IMR-90 (cell line): ENCODE measurements around the gene DLD. TPM values are rescaled to one million over a fixed set of nuclear protein-coding genes. Genes with fewer than 3 reads are reported as not detected.
A peak's percentile ranks its signal among the peaks of the same experiment; 100 is the strongest.

Source experiments
- ATAC-seq: fragments of 200-7000 bp; cut with Tn5 transposase; 2 replicates; pipeline ENCODE4 v1.9.1; 2020; ENCODE audit warnings: low read depth, mild to moderate bottlenecking, moderate library complexity
- BruUV-seq: library from RNA; stranded (reverse); fragments of 400-500 nt; replicated peaks from 2 replicates; lab custom pipeline; 2021; lab: Mats Ljungman, UMichigan
- CTCF ChIA-PET: fragments of 300-600 bp; formaldehyde crosslinking; extraction: SDS; loops from one replicate; lab custom pipeline; 2021; ENCODE audit warnings: antibody characterized with exemption; lab: Yijun Ruan, JAX
- POLR2A ChIA-PET: fragments of 300-600 bp; sonication (Branson Sonifier 250); formaldehyde crosslinking; loops from one replicate; lab custom pipeline; 2022; ENCODE audit warnings: antibody characterized with exemption; ENCODE audit not compliant: unreplicated experiment; lab: Charles Lee
- DNase-seq: peaks from one replicate; pipeline ENCODE4 v3.0.0; 2013
- H2AFZ ChIP-seq: replicated peaks from 2 replicates; pipeline ENCODE3; 2013; ENCODE audit warnings: low read length, mild to moderate bottlenecking; ENCODE audit not compliant: poor library complexity
- H2AK5ac ChIP-seq: 2 replicates; pipeline ENCODE4 v1.6.1; 2013; ENCODE audit warnings: low read depth, low read length, inconsistent platforms
- H2AK9ac ChIP-seq: replicated peaks from 2 replicates; pipeline ENCODE3; 2013; ENCODE audit warnings: mild to moderate bottlenecking, low read depth, low read length, moderate library complexity; ENCODE audit not compliant: poor library complexity
- H2BK120ac ChIP-seq: 2 replicates; pipeline ENCODE4 v1.6.1; 2013; ENCODE audit warnings: low read depth, low read length, inconsistent platforms
- H2BK15ac ChIP-seq: 3 replicates; pipeline ENCODE4 v1.6.1; 2013; ENCODE audit warnings: low read depth, low read length, inconsistent platforms
- H2BK20ac ChIP-seq: 2 replicates; pipeline ENCODE4 v1.6.1; 2013; ENCODE audit warnings: low read depth, mild to moderate bottlenecking, inconsistent platforms, low read length, moderate library complexity
- H2BK5ac ChIP-seq: 2 replicates; pipeline ENCODE4 v1.6.1; 2013; ENCODE audit warnings: mild to moderate bottlenecking, low read depth, low read length, inconsistent platforms; ENCODE audit not compliant: poor library complexity, severe bottlenecking
- H3K14ac ChIP-seq: replicated peaks from 2 replicates; pipeline ENCODE4 v1.6.1; 2013; ENCODE audit warnings: low read depth, low read length, inconsistent platforms
- H3K18ac ChIP-seq: 2 replicates; pipeline ENCODE4 v1.6.1; 2013; ENCODE audit warnings: low read depth, low read length, control low read depth
- H3K23ac ChIP-seq: 2 replicates; pipeline ENCODE4 v1.6.1; 2013; ENCODE audit warnings: low read depth, low read length, inconsistent platforms
- H3K27ac ChIP-seq: 2 replicates; pipeline ENCODE4 v1.5.1; 2013; ENCODE audit warnings: mild to moderate bottlenecking, control low read depth, low read length; ENCODE audit not compliant: insufficient read depth
- H3K27me3 ChIP-seq: 2 replicates; pipeline ENCODE4 v1.6.1; 2013; ENCODE audit warnings: low read length; ENCODE audit not compliant: control insufficient read depth, insufficient read depth
- H3K36me3 ChIP-seq: 2 replicates; pipeline ENCODE4 v1.6.1; 2013; ENCODE audit warnings: low read length, mixed read lengths; ENCODE audit not compliant: control insufficient read depth, insufficient read depth
- H3K4ac ChIP-seq: 2 replicates; pipeline ENCODE4 v1.6.1; 2013; ENCODE audit warnings: low read depth, low read length, inconsistent platforms
- H3K4me1 ChIP-seq: 2 replicates; pipeline ENCODE4 v1.6.1; 2013; ENCODE audit warnings: low read length, mixed read lengths; ENCODE audit not compliant: control insufficient read depth, insufficient read depth
- H3K4me2 ChIP-seq: 2 replicates; pipeline ENCODE4 v1.6.1; 2013; ENCODE audit warnings: low read depth, mild to moderate bottlenecking, control low read depth, low read length, moderate library complexity
- H3K4me3 ChIP-seq: 2 replicates; pipeline ENCODE4 v1.5.1; 2013; ENCODE audit warnings: low read depth, mild to moderate bottlenecking, control low read depth, low read length, moderate library complexity; ENCODE audit not compliant: insufficient read depth
- H3K56ac ChIP-seq: 2 replicates; pipeline ENCODE4 v1.6.1; 2013; ENCODE audit warnings: low read length, inconsistent platforms; ENCODE audit not compliant: insufficient read depth; ENCODE audit errors: extremely low read depth
- H3K79me1 ChIP-seq, 2 experiments: 2 replicates each; pipeline ENCODE4 v1.6.1; 2013; ENCODE audit warnings: low read length in 2 of 2, inconsistent platforms in 1 of 2, low read depth in 1 of 2
- H3K9ac ChIP-seq: 2 replicates; pipeline ENCODE4 v1.6.1; 2013; ENCODE audit warnings: low read depth, low read length, control low read depth
- H3K9me1 ChIP-seq: 2 replicates; pipeline ENCODE4 v1.6.1; 2013; ENCODE audit warnings: low read length, inconsistent platforms; ENCODE audit not compliant: insufficient read depth
- H3K9me3 ChIP-seq: 2 replicates; pipeline ENCODE4 v1.6.1; 2013; ENCODE audit warnings: low read length; ENCODE audit not compliant: control insufficient read depth, insufficient read depth
- H4K20me1 ChIP-seq: 2 replicates; pipeline ENCODE4 v1.6.1; 2013; ENCODE audit warnings: low read length, inconsistent platforms; ENCODE audit not compliant: insufficient read depth
- H4K5ac ChIP-seq: 2 replicates; pipeline ENCODE4 v1.6.1; 2013; ENCODE audit warnings: mild to moderate bottlenecking, low read depth, low read length, control low read depth
- H4K8ac ChIP-seq, 2 experiments: 2 replicates each; pipeline ENCODE4 v1.6.1; 2013; ENCODE audit warnings: low read depth in 2 of 2, low read length in 2 of 2, control low read depth in 1 of 2, inconsistent platforms in 1 of 2
- H4K91ac ChIP-seq: 2 replicates; pipeline ENCODE4 v1.6.1; 2013; ENCODE audit warnings: low read depth, low read length, inconsistent platforms; ENCODE audit not compliant: insufficient read depth
- BHLHE40 ChIP-seq: fragments of 150-350 bp; IDR thresholded peaks from 2 replicates; pipeline ENCODE4 v1.6.1; 2016; ENCODE audit warnings: mild to moderate bottlenecking, low read depth, low read length
- CEBPB ChIP-seq: IDR thresholded peaks from 2 replicates; pipeline ENCODE4 v1.6.1; 2012; ENCODE audit warnings: low read depth, low read length, improper control_type of control experiment
- CHD1 ChIP-seq: IDR thresholded peaks from 2 replicates; pipeline ENCODE4 v1.6.1; 2012; ENCODE audit warnings: low read depth, low read length, improper control_type of control experiment
- MAFK ChIP-seq: IDR thresholded peaks from 2 replicates; pipeline ENCODE4 v1.6.1; 2012; ENCODE audit warnings: low read depth, low read length, improper control_type of control experiment
- MXI1 ChIP-seq: IDR thresholded peaks from 2 replicates; pipeline ENCODE4 v1.6.1; 2012; ENCODE audit warnings: low read depth, mild to moderate bottlenecking, low read length, moderate library complexity, borderline replicate concordance
- NFE2L2 ChIP-seq: fragments of 150-350 bp; IDR thresholded peaks from 2 replicates; pipeline ENCODE4 v1.6.1; 2016; ENCODE audit warnings: low read depth, mild to moderate bottlenecking, low read length
- RAD21 ChIP-seq: IDR thresholded peaks from 2 replicates; pipeline ENCODE4 v1.6.1; 2012; ENCODE audit warnings: low read length, improper control_type of control experiment
- SMC3 ChIP-seq: fragments of 150-350 bp; IDR thresholded peaks from 2 replicates; pipeline ENCODE4 v1.6.1; 2016; ENCODE audit warnings: low read depth, mild to moderate bottlenecking, antibody characterized with exemption, low read length, moderate library complexity
- WGBS, 2 experiments: methylation state at CpG; one replicate each; pipeline versions ENCODE4 v1.1.5 to v1.1.7; 2013; ENCODE audit warnings: missing lambda C conversion rate in 2 of 2; ENCODE audit not compliant: insufficient read length in 1 of 2; ENCODE audit errors: extremely low coverage in 2 of 2; 5-methylcytosine and 5-hydroxymethylcytosine counted together
- dilution Hi-C: fragments of 300-500 bp; cut with HindIII; formaldehyde crosslinking; loops from one replicate; pipeline ENCODE4 v1.14.3; 2018; ENCODE audit warnings: low sequenced_read_pairs; ENCODE audit not compliant: unreplicated experiment
- in situ Hi-C: fragments of 300-500 bp; cut with MboI; formaldehyde crosslinking; loops from 3 replicates; pipeline ENCODE4 v1.14.3; 2019; ENCODE audit warnings: low sequenced_read_pairs, inconsistent platforms, mixed read lengths
- intact Hi-C: fragments of 100-400 bp; cut with micrococcal nuclease; formaldehyde crosslinking; loops from 2 replicates; pipeline ENCODE4 v1.10.0; 2022
- polyA plus RNA-seq, 3 experiments: library from polyadenylated mRNA; depleted of rRNA; stranded (reverse); fragments of >200 nt; gene quantifications; 2 replicates each; pipeline ENCODE4 v1.2.3, GENCODE V29; 2012; ENCODE audit warnings: low replicate concordance in 1 of 3
- total RNA-seq: library from RNA; depleted of rRNA; stranded (reverse); fragments of >200 nt; gene quantifications from 2 replicates; pipeline ENCODE4 v1.2.3, GENCODE V29; 2012
- TF ChIP-seq, protein P1 (sequence below): fragments of 150-350 bp; IDR thresholded peaks from 2 replicates; pipeline ENCODE4 v1.6.1; 2016; ENCODE audit warnings: low read depth, mild to moderate bottlenecking, low read length, moderate library complexity, borderline replicate concordance
- TF ChIP-seq, protein P2 (sequence below): conservative IDR thresholded peaks from 2 replicates; pipeline ENCODE4 v1.5.1; 2012; ENCODE audit warnings: mild to moderate bottlenecking, low read depth, low read length, improper control_type of control experiment

DLD gene
- total and polyA plus RNA-seq, 2 of the 4 experiments (the other 2 are of a cell fraction): 121 to 361 TPM

DNA sequence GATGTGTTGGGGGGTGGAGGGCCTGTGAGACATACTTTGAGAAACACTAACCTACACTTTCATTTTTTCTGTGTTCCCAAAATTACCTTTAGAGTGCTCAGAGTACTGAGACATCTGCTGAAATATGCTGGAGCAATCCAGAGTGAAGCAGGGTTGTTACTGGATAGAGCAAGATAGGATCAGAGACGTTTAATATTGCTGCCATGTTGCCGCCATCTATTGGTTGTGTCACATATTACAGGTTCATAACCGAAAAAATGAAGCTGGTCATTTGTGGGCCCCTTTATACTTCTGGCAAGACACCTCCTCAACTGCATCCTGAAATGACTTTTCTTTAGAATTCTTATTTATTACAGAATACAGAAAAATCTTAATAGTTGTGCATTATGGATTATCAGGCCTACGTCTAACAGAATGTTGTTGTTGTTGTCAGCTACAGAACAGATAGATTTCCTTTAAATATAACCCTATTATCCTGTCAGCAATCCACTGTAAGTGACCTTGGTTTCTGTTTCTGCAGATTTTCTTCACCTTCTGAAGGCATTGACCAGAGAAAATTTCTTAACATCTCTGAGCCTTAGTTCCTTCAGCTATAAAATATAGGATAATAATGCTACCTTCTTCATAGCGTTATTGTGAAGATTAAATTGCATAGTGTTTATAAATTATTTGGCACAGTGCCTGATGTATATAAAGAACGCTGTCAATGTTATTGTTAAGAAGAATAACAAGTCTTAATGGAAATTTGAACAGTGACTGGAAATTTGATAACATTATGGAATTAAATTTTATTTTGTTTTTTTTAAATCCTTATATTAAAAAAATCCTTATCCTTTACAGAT is 16.2 kb upstream of the DLD start:
- in situ Hi-C loops (loop anchor here (5.0 to 10.0 kb wide), 2 partner anchors 130 to 413 kb away; partner anchors contain the start of gene CBLL1), intact Hi-C loops (loop anchor here (1.0 to 10.0 kb wide), 3 partner anchors 132 to 670 kb away; no protein-coding TSS in a partner anchor), dilution Hi-C loops (no loop called here)
- ChIA-PET POLR2A (no interaction called here), CTCF (interaction anchor here (0.5 to 1.3 kb wide), 12 partner anchors 8 to 411 kb away, joined by 3 to 13 read pairs (median 4); partner anchors contain the start of gene CBLL1)
- Histone ChIP-seq H4K8ac (no peak overlapping the region), H3K9ac (no peak overlapping the region), H2AK9ac (no peak overlapping the region), H3K9me3 (no peaks in the 10 kb centered on the region), H3K9me1 (no peaks in the 10 kb centered on the region), H2BK5ac (no peak overlapping the region), H2BK15ac (no peak overlapping the region), H4K91ac (no peak overlapping the region), H4K5ac (no peak overlapping the region), H3K27me3 (peaks cover 15% of the 10 kb centered on the region), H2AFZ (no peak overlapping the region), H4K20me1 (no peaks in the 10 kb centered on the region), H3K4me1 (no peaks in the 10 kb centered on the region), H2BK20ac (no peak overlapping the region), H3K14ac (no peak overlapping the region), H3K18ac (no peak overlapping the region), H3K27ac (no peak overlapping the region), H3K56ac (no peak overlapping the region), H3K4me2 (no peak overlapping the region), H3K4me3 (no peak overlapping the region), H3K23ac (no peak overlapping the region), H2BK120ac (no peak overlapping the region), H2AK5ac (no peak overlapping the region), H3K79me1 (no peaks in the 10 kb centered on the region), H3K36me3 (no peaks in the 10 kb centered on the region), H3K4ac (no peak overlapping the region)
- no CpG with 5 or more reads among the region's 6 CpGs for WGBS, 2 experiments
- ATAC-seq: peak; percentile 99
- DNase-seq: peak; percentile 67
- BruUV-seq: no TSS peak
- TF ChIP-seq MXI1 (no peak), CHD1 (no peak), SMC3 (peak; percentile 67), RAD21 (peak; percentile 80), BHLHE40 (no peak), CEBPB (0 out of 2 replicates have a peak, but pooled peaks have one; percentile 3), NFE2L2 (no peak), MAFK (no peak)
- TF ChIP-seq, protein P1, sequence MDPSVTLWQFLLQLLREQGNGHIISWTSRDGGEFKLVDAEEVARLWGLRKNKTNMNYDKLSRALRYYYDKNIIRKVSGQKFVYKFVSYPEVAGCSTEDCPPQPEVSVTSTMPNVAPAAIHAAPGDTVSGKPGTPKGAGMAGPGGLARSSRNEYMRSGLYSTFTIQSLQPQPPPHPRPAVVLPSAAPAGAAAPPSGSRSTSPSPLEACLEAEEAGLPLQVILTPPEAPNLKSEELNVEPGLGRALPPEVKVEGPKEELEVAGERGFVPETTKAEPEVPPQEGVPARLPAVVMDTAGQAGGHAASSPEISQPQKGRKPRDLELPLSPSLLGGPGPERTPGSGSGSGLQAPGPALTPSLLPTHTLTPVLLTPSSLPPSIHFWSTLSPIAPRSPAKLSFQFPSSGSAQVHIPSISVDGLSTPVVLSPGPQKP: no peak
- TF ChIP-seq, protein P2, sequence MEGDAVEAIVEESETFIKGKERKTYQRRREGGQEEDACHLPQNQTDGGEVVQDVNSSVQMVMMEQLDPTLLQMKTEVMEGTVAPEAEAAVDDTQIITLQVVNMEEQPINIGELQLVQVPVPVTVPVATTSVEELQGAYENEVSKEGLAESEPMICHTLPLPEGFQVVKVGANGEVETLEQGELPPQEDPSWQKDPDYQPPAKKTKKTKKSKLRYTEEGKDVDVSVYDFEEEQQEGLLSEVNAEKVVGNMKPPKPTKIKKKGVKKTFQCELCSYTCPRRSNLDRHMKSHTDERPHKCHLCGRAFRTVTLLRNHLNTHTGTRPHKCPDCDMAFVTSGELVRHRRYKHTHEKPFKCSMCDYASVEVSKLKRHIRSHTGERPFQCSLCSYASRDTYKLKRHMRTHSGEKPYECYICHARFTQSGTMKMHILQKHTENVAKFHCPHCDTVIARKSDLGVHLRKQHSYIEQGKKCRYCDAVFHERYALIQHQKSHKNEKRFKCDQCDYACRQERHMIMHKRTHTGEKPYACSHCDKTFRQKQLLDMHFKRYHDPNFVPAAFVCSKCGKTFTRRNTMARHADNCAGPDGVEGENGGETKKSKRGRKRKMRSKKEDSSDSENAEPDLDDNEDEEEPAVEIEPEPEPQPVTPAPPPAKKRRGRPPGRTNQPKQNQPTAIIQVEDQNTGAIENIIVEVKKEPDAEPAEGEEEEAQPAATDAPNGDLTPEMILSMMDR: peak; percentile 70
